ENCODE measurements around the gene ILF3. TPM values are rescaled to one million over a fixed set of nuclear protein-coding genes. Genes with fewer than 3 reads are reported as not detected.

Gene ILF3
- total and polyA plus RNA-seq, 7 donors, result 25.7 to 146 (median 86.1) TPM

DNA sequence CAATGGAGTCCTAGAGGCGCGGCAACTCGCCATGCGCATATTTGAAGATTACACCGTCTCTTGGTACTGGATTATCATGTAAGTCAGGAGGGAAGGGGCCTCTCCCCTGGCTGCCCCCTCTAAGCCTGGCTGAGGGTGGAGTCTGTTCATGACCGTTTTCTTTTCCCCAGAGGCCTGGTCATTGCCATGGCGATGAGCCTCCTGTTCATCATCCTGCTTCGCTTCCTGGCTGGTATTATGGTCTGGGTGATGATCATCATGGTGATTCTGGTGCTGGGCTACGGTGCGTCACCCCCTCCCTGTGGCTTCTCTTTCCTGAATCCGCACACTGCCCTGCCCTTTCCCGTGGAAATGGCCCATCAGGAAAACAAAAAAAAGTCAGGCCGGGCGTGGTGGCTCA is 22.3 kb upstream of the ILF3 start:
- Histone ChIP-seq H3K27ac (no peak overlapping the region), H3K36me3 (peaks cover 4 to 76% (median 16%) of the 10 kb centered on the region in 4 donors), H3K4me3 (no peak overlapping the region), H3K9me3 (no peaks in the 10 kb centered on the region), H3K4me1 (no peaks in the 10 kb centered on the region), H3K27me3 (no peaks in the 10 kb centered on the region)
- intact Hi-C loops (cut with DNase I), result no loop called here
- no peak for TF ChIP-seq EP300 (IDR thresholded peaks at IDR 0.05)
- WGBS, 2 donors, result 84 to 85% methylated on average over 14 of the region's 14 CpGs
- DNase-seq, result no peak

GRCh38 chr19:10634430-10634829 is 19.7 kb upstream of the ILF3 start:
- WGBS, 2 donors, result 95 to 96% methylated on average over 7 of the region's 7 CpGs
- intact Hi-C loops (cut with DNase I), result no loop called here
- Histone ChIP-seq H3K4me1 (no peaks in the 10 kb centered on the region), H3K36me3 (peaks cover 4 to 86% (median 18%) of the 10 kb centered on the region in 4 donors), H3K9me3 (no peaks in the 10 kb centered on the region), H3K27me3 (no peaks in the 10 kb centered on the region), H3K4me3 (no peak overlapping the region), H3K27ac (no peak overlapping the region)
- DNase-seq, result no peak
- TF ChIP-seq EP300 (IDR thresholded peaks at IDR 0.05) (no peak), POLR2AphosphoS5 (IDR thresholded peaks at IDR 0.05) (no peak), POLR2A (IDR thresholded peaks at IDR 0.05) (no peak), CTCF (IDR thresholded peaks at IDR 0.05) (no peak)

DNA sequence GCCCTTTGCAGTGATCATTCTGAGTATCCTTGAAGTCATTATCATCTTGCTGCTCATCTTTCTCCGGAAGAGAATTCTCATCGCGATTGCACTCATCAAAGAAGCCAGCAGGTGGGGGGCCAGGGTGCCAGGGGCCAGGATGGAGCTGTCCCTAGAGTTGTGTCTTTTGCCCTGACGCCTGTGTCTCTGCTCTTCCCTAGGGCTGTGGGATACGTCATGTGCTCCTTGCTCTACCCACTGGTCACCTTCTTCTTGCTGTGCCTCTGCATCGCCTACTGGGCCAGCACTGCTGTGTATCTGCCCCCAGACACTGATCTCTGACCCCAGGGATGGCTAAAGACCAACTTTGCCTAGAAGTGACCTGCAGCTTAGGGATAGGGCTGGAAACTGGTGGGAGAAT is 19.2 kb upstream of the ILF3 start:
- WGBS, 2 donors, result 90 to 95% methylated on average over 6 of the region's 6 CpGs
- no peaks in the 10 kb centered on the region for H3K4me1 ChIP-seq
- no peak for DNase-seq
- TF ChIP-seq EP300 (IDR thresholded peaks at IDR 0.05) (no peak), POLR2A (IDR thresholded peaks at IDR 0.05) (no peak), CTCF (IDR thresholded peaks at IDR 0.05) (no peak), POLR2AphosphoS5 (IDR thresholded peaks at IDR 0.05) (no peak)
- no peaks in the 10 kb centered on the region for H3K9me3 ChIP-seq
- H3K27me3 ChIP-seq, result no peaks in the 10 kb centered on the region
- H3K4me3 ChIP-seq, result no peak overlapping the region
- intact Hi-C loops (cut with DNase I), result no loop called here
- H3K36me3 ChIP-seq, result peaks cover 4 to 84% (median 18%) of the 10 kb centered on the region in 4 donors
- no peak overlapping the region for H3K27ac ChIP-seq

DNA sequence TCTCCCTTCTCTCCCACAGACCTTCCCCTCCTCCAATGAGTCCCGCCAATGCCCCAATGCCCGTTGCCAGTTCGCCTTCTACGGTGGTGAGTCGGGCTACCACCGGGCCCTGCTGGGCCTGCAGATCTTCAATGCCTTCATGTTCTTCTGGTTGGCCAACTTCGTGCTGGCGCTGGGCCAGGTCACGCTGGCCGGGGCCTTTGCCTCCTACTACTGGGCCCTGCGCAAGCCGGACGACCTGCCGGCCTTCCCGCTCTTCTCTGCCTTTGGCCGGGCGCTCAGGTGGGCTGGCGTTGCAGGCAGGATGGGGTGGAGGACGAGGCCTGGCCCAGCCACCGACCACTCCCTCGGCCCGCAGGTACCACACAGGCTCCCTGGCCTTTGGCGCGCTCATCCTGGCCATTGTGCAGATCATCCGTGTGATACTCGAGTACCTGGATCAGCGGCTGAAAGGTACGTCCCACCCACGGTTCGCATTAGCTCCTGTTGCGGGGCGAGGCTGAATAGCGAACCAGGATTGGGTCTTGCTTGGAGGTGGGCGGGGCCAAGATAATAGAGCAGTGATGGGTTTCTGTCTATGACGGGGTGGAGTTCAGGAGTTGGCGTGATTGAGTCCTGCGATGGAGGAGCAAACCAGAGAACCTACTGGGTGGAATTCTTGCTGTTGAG is 17.7 kb upstream of the ILF3 start:
- H3K36me3 ChIP-seq, result peaks cover 4 to 85% (median 12%) of the 10 kb centered on the region in 4 donors
- H3K27me3 ChIP-seq, result no peaks in the 10 kb centered on the region
- TF ChIP-seq CTCF (IDR thresholded peaks at IDR 0.05), result no peak
- no peak for TF ChIP-seq POLR2AphosphoS5 (IDR thresholded peaks at IDR 0.05)
- H3K4me3 ChIP-seq, result no peak overlapping the region
- H3K9me3 ChIP-seq, result no peaks in the 10 kb centered on the region
- intact Hi-C loops (cut with DNase I), result no loop called here
- no peak for DNase-seq
- no peaks in the 10 kb centered on the region for H3K4me1 ChIP-seq
- WGBS, 2 donors, result 90 to 94% methylated on average over 37 of the region's 37 CpGs
- H3K27ac ChIP-seq, result no peak overlapping the region

DNA sequence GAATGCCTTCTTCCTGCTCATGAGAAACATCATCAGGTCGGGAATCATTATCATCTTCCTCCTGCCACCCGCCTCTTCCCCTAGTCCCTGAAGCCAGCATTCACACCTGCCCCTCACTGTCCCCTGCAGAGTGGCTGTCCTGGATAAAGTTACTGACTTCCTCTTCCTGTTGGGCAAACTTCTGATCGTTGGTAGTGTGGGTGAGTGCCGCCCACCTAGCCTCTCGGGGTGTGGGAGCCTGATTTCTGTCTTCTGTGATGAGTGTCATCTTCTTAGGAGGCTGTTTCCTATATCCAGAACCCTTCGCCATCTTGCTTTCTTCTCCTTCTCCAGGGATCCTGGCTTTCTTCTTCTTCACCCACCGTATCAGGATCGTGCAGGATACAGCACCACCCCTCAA is 16.3 kb upstream of the ILF3 start:
- 80 to 81% methylated on average over 8 of the region's 8 CpGs for WGBS, 2 donors
- Histone ChIP-seq H3K27me3 (no peaks in the 10 kb centered on the region), H3K4me1 (no peaks in the 10 kb centered on the region), H3K27ac (no peak overlapping the region), H3K9me3 (no peaks in the 10 kb centered on the region), H3K36me3 (peaks cover 4 to 83% (median 10%) of the 10 kb centered on the region in 4 donors), H3K4me3 (no peak overlapping the region)
- no peak for DNase-seq
- intact Hi-C loops (cut with DNase I), result no loop called here
- TF ChIP-seq CTCF (IDR thresholded peaks at IDR 0.05) (no peak), POLR2AphosphoS5 (IDR thresholded peaks at IDR 0.05) (no peak), EP300 (IDR thresholded peaks at IDR 0.05) (no peak), POLR2A (IDR thresholded peaks at IDR 0.05) (no peak)
